RPMI7951 (cell line): ENCODE data around the gene ADGRD2. TPM values are rescaled to one million over a fixed set of nuclear protein-coding genes. Genes with fewer than 3 reads are reported as not detected.

Source experiments
- DNase-seq: peaks from one replicate; pipeline ENCODE4 v3.0.0-alpha.2; 2012; ENCODE audit warnings: low read depth
- total RNA-seq: library from RNA; depleted of rRNA; stranded (reverse); fragments of >200 nt; shearing (Covaris generic); gene quantifications from 2 replicates; pipeline ENCODE4 v1.2.3, GENCODE V29; 2014

The ADGRD2 gene
- total RNA-seq, 1 experiment from 2014 or later, result not detected

DNA sequence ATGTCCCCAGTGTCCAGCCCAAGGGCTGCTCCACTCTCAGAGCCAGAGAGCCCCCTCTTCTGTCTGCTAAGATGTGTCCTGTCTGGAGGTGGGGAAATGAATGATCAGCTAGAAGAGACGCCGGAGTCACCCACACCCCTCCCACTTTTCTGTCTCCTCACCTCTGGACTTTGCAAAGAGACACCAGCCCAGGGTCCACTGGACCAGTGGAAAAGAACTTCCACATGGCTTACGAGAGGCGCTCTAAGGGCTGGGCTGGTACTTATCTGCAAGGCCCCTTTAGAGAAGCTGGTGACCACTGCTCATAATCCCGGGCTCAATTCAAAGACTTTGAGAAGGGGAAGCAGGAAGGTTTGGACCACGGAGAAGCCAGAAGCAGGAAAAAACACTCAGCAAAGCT is 47.8 kb downstream of the ADGRD2 start:
- DNase-seq, result no peak

DNA sequence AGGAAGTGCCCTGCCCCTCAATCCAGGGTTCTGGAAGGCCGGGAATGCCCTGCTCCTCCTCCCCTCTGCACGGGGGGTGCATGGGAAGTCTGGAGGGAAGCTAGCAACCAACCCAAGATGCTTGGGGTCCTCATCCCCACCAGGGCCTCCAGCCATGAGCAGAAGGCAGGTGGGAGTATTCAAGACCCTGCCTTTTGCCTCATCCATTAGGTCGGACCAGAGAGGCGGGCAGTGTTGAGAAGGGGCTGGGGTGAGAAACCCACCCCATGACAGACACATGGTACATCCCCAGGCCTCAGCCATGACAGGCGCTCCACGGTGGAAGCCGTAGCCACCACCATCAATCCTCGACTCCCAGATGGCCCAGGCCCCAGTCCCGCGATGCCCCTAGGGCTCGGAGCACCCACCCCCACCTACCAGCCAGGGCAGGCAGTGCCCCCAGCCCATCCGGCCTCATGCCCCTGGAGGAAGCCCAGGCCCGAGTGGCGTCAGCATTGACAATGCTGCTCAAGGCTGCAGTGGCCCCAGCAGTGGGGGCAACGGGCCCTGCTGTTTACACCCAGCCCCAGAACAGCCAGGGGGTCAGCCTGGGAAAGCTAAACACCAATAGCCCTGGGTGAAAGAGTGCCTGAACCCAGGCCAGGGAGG is 48.4 kb downstream of the ADGRD2 start:
- no peak for DNase-seq

DNA sequence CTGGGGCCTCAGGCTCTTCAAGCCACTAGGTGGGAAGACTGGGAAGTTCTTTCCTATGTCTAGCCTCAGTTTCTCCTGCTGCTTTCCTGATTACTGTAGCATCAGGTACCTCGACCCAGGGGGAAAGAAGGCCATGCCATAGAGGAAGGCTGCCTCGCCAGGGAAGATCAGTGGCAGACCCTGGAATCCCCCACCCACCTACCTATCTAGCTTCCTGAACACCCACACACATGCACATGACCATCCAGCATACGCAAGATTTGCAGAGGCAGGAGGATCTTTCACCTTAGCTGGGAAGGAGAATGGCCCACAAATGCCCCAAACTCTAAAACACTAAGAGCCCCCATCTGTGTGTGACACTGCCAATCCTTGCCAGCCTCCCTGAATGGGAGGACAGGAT is 49.0 kb downstream of the ADGRD2 start:
- DNase-seq, result no peak

DNA sequence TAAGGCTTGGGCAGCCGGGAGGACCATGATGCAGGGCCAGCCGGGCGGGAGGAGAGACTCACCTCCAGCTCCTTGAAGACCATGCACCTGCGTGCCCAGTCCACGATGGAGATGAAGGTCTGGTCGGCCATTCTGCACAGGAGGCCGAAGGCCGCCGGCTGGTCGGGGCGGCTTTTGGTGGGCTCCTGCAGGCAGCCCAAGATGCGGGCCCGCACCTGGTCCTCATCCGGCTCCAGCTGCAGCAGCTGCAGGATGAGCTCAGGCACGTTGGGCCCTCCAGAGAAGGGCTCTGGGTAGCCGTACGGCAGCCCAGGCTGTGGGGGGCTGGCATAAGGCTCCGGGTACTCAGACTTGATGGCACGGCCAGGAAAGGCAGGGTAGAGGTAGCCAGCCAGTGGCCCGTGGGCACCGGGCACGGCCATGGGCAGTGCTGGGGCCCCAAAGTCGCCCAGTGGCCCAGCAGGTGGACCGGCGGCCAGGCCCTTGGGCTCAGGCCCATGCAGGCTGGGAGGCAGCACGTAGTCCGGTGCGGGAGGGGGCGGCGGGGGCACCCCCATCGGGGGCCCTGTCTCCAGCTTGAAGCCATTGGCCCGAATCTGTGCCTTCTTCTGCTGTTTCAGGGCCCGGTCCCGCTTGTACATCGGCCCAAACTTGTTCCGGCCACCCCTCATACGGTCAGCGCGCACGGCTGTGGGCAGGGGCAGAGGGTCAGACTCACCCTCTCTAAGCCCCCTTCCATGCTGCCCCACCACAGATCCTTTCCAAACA is 50.0 kb downstream of the ADGRD2 start:
- no peak for DNase-seq

DNA sequence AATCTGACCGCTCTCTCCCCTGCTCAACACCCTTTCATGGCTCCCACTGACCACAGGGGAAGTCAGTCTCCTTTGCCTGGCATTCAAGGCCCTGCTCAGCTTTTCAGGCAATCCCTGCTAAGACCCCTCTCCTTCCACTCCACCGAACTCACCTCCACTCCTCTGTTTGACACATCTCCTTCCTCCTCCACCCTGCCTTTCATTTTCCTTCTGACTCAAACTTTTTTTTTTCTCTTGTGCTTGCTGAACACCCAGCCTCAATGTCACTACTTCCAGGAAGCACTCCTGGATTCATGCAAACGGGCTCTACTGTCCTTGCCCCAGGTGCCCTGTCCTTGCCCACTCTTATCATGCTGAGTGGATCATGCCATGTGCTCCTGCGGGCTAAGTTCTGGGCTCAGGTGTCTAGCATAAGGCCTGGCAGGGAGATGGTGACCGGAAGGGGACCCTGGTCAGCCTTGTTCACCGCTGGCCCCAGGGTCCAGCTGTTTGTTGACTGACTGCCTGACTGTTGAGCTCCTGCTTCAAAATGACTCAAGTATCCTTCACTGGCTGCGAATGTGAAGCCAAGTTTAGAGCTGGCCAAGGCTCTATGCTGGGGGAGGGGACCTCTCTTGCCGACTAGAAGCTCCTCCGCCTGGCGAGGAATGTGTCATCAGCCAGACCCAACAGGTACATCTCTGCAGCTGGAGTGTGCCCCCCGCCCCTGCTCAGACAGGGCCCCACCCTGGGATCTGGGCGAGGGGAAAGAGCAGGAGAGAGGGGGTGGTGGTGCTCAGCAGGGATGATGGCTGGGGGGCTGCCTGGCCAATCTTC is 50.8 kb downstream of the ADGRD2 start:
- no peak for DNase-seq

DNA sequence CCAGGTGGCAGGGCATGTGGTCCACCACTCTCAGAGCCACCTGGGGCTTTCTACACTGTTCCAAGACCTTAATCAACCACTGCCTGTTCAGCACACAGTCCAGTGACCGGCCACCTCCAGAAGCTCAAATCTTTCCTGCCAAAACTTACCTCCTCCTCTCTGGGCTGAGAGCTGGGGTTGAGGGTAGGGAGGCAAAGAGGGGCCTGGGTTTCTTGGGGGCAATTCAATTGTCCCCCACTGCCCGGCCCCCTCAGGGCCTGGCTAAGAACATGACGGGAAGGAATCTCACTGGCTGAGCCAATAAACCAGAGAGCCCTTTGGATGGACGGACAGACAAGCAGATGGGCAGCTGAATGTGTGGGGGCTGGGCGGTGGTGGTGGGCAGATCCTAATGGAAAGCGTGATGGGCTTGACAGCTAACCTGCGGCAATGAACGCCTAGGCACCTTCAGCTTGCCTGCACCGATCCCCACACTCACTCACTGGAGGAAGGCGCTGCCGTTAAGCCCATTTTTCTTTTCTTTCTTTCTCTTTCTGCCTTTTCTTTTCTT is 51.6 kb downstream of the ADGRD2 start:
- DNase-seq, result no peak

DNA sequence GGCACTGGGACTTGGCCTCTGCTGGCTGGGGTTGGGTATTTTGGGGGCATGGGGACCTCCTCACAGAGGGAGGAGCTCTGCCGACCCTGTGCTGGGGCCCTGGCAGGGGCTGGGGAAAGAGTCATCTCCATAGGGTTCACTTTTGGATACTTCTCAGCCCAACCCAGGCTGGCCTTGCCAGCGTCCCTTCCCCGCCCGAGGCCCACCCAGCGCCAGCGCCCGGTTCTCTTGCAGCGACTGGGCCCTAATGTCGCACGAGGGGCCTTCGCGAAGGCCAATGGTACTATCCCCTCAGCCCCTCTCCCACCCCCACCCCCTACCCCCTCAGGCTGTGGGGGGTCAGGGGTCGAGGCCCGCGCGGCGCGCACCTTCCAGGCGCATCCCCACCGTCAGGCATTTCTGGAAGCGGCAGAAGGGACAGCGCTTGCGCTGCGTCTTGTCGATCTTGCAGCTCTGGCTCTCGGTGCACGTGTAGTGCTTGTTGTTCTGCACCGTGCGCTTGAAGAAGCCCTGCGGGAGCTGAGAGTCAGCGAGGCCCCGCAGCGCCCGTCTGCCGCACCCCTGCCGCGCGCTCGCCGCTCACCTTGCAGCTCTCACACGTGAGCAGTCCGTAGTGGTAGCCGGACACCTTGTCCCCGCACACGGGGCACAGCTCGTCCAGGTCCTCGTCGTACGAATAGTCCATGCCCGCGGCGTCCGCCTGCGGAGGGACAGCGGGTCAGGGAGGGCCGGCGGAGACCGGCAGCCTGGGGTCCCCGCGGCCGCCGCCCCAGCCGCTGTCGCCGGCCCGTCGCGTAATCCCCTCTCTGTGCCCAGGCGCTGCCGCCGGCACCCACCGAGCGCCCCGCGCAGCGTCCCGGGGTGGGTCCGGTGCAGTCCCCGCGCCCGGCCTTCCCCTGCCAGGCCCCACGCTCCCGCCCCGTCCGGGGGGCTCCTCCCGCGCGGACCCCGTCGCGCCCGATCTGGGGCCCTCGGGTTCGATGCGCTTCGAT is 52.8 kb downstream of the ADGRD2 start:
- DNase-seq, result no peak

DNA sequence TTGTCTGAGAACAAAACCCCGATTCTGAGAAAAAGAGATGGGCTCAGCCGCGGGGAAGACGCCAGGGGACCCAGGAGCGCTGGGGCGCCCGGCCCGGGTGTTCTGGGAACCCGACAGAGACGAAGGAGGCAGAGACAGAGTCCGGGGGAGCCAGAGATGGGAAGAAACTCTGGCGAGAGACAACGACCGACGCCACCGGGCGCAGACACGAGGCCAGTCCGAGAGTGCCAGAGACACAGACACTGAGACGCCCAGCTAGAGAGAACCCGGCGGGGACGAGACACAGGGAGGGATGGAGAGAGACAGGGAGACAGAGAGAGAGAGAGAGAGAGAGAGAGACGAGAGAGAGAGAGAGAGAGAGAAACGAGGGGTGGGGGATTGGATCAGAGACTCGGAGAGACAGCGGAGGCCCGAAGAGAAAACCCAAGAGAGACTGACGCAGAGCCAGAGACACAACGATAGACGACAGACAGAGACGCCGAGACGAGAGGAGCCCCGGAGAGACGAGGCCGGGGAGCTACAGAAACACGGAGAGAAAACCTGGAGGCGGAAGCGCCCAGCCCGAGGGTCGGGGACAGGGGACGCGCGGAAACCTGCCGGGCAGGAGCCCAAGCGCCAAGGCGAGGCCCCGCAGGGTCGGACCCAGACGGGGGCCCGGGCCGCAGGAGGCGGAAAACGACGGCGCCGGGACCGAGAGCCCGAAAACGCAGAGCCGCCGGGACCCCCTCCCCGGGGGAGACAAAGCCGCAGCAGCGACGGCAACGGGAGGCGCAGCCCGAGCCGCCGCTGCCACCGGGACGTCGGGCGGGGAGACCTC is 53.7 kb downstream of the ADGRD2 start:
- DNase-seq, result no peak

DNA sequence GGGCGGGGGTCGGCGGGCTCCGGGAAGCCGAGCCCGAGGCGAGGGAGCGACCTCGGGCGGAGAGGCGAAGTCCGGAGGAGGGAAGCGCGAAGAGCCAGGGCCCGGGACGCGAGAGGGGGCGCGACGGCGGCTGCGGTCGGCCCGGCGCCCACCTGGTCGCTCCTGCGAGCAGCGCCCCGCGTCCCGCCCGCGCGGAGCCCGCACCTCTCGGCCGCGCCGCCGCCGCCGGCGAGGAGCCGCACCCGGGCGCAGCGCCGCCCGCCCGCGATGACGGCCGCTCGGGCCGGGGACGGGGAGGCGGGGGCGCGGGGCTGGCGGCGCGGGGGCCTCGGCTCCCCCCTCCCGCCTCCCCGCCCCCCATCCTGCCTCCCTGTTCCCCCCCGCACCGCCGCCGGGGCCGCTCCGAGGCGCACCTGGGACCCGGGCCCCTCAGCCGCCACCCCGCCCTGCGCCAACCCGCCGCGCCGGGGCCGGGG is 54.3 kb downstream of the ADGRD2 start:
- DNase-seq, result no peak

DNA sequence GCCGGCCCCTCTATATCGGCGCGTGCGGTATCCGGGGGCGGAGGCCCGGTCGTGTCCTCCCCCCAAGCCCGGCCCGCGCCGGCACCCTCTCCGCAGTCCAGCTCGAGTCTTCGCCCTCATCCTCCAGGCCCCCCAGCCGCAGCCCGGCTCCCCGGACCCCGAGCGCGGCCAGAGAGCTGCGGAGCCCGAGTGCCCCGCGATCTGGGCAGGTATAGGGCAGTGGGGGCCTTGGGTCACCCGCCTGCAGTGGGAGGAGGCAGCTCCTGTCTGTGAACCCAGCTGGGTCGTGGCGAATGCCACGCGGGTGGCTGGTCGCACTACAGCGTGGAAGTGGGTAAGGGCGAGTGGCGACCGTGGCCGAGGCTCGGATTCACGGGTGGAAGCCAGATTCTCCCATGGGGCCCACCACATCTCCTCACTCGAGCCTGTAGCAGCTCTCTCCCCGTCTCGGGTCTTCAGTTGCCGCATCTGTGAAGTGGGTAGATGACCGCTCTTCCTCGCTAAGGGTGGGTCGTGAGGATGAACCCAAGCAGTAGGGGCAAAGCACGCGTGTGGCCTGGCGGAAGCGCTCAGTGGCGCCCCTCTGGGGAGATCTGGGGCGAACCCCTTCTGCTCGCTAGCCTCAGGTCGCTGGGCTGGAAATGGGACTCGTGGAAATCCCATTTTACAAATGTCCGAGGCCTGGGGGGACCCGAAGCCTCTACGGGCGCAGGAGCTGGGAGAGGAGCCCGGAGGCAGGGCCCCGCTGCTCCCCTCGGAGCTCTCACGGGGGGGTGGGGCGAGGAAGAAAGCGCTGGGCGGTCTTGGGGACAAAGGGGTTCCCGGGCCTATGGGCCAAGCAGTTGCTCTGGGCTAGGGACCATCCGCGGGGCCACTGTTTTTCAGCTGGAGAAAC is 55.0 kb downstream of the ADGRD2 start:
- DNase-seq, result no peak

DNA sequence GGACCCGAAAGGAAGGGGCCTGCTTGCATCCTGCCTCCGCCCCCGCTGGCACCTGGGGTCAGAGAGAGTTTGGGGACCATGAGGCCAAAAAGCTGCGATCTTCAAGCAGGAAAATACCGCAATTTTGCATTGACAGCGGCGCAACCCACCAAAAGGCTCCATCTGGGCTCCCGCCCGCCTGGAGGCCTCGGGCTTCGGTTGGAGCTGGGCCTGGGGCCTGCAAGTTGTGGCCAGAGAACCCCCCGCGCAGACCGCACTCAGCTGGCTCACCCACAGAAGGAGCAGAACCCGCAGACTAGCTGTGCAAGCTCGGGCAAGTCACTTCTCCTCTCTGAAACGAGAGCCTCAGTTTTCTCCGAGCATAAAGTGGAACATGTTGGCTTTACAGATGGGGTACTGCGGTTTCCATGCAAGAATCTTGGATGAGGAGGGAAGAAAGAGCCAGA is 55.7 kb downstream of the ADGRD2 start:
- no peak for DNase-seq

DNA sequence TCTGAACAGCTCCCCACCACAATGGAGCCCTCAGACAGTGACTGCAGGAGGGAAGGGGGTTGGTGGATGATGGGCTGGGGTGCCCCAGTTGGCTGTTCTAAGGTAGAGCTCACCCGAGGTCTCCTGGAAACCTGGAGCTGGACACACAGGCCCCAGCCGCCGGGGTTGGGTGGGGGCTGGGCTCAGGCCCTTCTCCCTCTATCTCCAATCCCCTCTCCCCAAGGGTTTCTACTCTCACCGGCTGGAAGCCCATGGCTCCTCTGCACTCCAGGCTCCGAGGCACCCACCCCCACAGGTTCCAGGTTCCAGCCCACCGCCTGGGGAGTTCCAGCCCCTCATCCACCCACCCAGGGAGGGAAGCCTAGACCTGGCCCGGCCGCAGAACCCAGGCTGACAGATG is 56.2 kb downstream of the ADGRD2 start:
- no peak for DNase-seq

DNA sequence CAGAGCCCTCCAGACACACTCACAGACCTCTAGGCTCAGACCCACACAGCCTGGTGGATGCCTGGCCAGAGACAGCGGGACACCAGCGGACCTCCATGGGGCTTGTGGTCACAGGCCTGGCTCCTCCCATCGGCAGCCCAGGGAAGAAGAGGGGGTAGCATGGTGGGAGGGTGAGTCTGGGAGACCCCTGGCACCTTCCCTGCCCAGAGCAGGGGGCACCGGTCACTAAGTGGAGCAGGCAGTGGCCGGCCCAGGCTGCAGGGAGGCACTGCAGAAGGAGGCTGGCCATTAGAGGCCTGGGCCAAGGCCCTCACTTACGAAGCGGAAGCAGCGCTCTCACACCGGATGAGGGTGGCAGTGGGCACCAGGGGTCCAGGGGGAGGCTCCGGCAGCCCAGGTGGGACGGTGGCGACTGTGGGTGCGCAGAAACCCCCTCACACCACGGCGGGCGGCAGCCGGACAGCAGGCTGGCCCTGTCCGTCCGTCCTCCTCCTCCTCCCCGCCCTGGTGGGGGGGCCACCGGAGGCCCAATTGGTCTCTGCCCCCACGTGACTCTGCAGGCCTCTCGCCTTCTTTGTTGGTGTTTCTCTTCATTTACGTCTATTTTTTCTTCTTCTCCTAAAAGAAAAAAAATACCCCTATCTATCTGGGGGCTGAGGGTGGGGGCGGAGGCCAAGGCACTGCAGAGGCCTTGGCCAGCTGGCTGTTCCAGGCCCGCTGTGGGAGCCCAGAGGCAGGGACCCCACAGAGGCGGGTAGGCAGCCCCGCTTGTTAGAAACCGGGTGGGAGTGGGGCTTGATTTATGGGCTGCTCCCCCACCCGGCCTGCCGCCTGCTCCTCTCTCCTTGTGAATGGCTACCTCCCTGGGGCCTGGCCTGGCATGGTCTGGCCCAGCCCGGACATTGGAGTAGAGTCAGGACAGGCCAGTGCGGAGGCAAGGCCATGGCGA is 57.0 kb downstream of the ADGRD2 start, which contains the start of gene NR5A1:
Gene NR5A1, minus strand, starts transcription at position 469 of the 949 bp plus-strand sequence. CDS start 4,004 bp downstream, outside the sequence.
- DNase-seq, result no peak

DNA sequence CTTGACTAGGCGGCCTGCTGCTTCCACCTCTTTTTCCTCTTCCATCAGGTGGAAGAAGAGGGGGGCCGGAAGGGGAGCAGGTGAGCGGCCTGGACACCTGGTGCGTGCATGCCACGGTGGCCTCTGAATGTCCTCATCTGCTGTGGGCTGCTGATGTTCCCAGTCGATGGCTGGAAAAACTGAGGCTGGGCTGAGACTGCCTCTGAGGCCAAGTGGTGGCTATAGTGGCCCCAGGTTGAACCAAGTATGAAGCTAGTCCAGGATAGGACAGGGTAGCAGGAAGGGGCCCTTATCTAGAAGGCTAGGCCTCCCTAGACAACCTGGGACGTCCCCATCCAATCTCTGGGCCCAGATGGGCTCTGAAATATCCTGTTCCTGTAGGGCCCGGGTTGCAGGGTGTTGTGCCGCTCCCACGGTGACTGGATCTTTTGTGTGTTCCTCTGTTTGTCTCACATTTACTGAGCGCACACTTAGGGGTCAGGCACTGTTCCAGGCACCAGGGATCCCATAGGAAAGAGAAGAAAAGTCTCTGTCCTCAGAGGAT is 57.7 kb downstream of the ADGRD2 start:
- DNase-seq, result no peak

DNA sequence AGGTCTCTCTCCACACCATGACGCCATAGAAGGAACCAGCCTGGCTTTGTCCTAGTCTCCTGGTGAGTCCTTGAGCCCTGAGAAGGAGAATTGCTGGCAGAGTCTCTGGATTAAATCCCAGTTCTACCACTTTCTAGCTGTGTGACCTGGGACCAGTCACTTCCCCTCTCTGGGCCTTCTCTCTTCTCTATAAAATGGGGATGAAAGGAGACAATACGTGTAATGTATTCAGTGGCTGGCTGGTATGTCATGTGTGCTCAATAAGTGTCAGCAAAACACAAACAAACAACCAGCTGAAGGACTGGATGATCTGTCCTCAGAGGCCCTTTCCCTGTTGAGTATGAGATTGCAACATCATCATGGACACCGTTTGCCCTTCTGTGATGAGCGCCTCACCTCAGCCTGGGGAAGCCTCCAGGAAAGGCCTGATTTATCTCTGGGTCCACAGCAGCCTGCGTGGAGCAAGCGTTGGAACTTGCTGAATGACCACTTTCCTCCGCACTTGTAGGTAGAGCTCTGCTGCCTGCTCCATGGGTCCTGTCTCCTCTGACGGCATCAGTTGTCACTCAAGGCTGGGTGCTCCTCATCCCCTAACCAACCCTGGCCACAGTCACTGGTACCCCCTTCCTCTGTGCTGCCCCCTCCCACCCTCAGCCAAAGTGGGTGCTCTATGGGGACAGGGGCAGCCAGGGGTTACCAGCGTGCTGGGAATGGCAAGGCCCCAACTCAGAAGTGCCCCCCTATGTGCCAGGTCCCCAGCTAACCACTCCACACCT is 60.6 kb downstream of the ADGRD2 start:
- DNase-seq, result no peak

DNA sequence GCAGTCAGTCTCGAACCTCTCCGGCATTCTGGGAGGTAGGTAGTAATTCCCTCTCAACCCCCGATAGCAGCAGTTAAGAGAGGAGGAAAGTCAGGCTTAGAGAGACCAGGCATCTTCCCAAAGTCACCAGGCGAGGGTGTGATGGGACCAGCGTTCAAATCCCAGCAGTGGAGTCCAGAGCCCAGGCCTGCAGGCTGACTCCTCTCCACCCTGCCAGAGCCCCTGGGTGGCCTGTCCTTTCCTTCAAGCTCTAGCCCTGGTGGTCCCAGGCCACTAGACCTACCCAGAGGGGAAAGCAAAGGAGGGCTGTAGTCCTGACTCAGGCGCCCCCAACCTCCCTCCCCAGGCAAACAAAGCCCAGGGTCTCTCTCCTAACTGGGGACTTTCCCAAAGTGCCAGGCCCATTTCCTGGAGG is 61.2 kb downstream of the ADGRD2 start:
- DNase-seq, result no peak
